IPS DF 4.7 (cell line): ENCODE data around the gene DUSP19.
A peak's percentile ranks its signal among the peaks of the same experiment; 100 is the strongest.

Experiments
- DNase-seq: peaks from one replicate; pipeline ENCODE4 v3.0.0-alpha.2; 2013; ENCODE audit warnings: low spot score; ENCODE audit errors: extremely low read depth

The DUSP19 gene

GRCh38 chr2:183063083-183063482 is 15.5 kb upstream of the DUSP19 start:
- no peak for DNase-seq

GRCh38 chr2:183068561-183068960 is 10.0 kb upstream of the DUSP19 start:
- DNase-seq, result no peak

GRCh38 chr2:183069174-183069573 is 9.4 kb upstream of the DUSP19 start:
- no peak for DNase-seq

GRCh38 chr2:183070942-183071844 is 7.4 kb upstream of the DUSP19 start:
- DNase-seq, result peak; percentile 66

- DNase-seq, result no peak
Observed at GRCh38 chr2:183072177-183072576, 6.4 kb upstream of the DUSP19 start.

- no peak for DNase-seq
Observed at GRCh38 chr2:183078163-183078463, 434 bp upstream of the DUSP19 start.

- no peak for DNase-seq
Observed at GRCh38 chr2:183079139-183079775, 710 bp downstream of the DUSP19 start.

GRCh38 chr2:183081911-183082310 is 3.4 kb downstream of the DUSP19 start:
- DNase-seq, result no peak

GRCh38 chr2:183088061-183088460 is 9.5 kb downstream of the DUSP19 start:
- DNase-seq, result no peak

GRCh38 chr2:183089192-183089851 is 10.8 kb downstream of the DUSP19 start:
- DNase-seq, result no peak

- DNase-seq, result no peak
Observed at GRCh38 chr2:183091318-183091953, 12.9 kb downstream of the DUSP19 start.

GRCh38 chr2:183091954-183092345 is 13.4 kb downstream of the DUSP19 start:
- no peak for DNase-seq

- no peak for DNase-seq
Observed at GRCh38 chr2:183093857-183094657, 15.5 kb downstream of the DUSP19 start.

- DNase-seq, result no peak
Observed at GRCh38 chr2:183105402-183106134, 27.0 kb downstream of the DUSP19 start.

- no peak for DNase-seq
Observed at GRCh38 chr2:183112577-183112976, 34.0 kb downstream of the DUSP19 start.

GRCh38 chr2:183113630-183114029 is 35.1 kb downstream of the DUSP19 start:
- no peak for DNase-seq

- DNase-seq, result no peak
Observed at GRCh38 chr2:183117226-183117625, 38.7 kb downstream of the DUSP19 start.

GRCh38 chr2:183123117-183123958 is 44.8 kb downstream of the DUSP19 start:
- no peak for DNase-seq

- no peak for DNase-seq
Observed at GRCh38 chr2:183123959-183124221, 45.3 kb downstream of the DUSP19 start.
